Fibroblast of lung (primary cell): ENCODE data around the gene NTNG1. TPM values are rescaled to one million over a fixed set of nuclear protein-coding genes. Genes with fewer than 3 reads are reported as not detected.

Experiments used
- DNase-seq, 2 donors: peaks; one replicate each; pipeline versions ENCODE4 v3.0.0 to v3.0.0-alpha.2; 2010; ENCODE audit warnings: low read depth in 2 of 2
- H2AFZ ChIP-seq: 2 replicates; pipeline ENCODE4 v1.5.1; 2012; ENCODE audit warnings: low read length, control low read depth, inconsistent platforms
- H3K27ac ChIP-seq: 2 replicates; pipeline ENCODE4 v1.5.1; 2011; ENCODE audit warnings: low read length, control low read depth; ENCODE audit not compliant: insufficient read depth
- H3K27me3 ChIP-seq: 2 replicates; pipeline ENCODE4 v1.5.1; 2011; ENCODE audit warnings: mild to moderate bottlenecking, low read length; ENCODE audit not compliant: control insufficient read depth, insufficient read depth
- H3K36me3 ChIP-seq: 2 replicates; pipeline ENCODE4 v1.5.1; 2011; ENCODE audit warnings: low read length; ENCODE audit not compliant: control insufficient read depth, insufficient read depth
- H3K4me1 ChIP-seq: 2 replicates; pipeline ENCODE4 v1.5.1; 2011; ENCODE audit warnings: low read length; ENCODE audit not compliant: control insufficient read depth, insufficient read depth; ENCODE audit errors: extremely low read depth
- H3K4me2 ChIP-seq: 2 replicates; pipeline ENCODE4 v1.5.1; 2011; ENCODE audit warnings: low read length, control low read depth; ENCODE audit not compliant: insufficient read depth; ENCODE audit errors: extremely low read depth
- H3K4me3 ChIP-seq, 4 experiments: fragments of 200-600 bp in 1 of 4; sonication (generic) in 1 of 4; replicated peaks in 1 of 4; 2 replicates each; pipeline ENCODE4 v1.5.1; 2011 to 2016; ENCODE audit warnings: low read length in 4 of 4, low read depth in 3 of 4, mild to moderate bottlenecking in 3 of 4, control low read depth in 2 of 4, inconsistent platforms in 1 of 4, mixed read lengths in 1 of 4; ENCODE audit not compliant: insufficient read depth in 1 of 4; ENCODE audit errors: control extremely low read depth in 1 of 4
- H3K79me2 ChIP-seq: 2 replicates; pipeline ENCODE4 v1.5.1; 2012; ENCODE audit warnings: mild to moderate bottlenecking, low read length, inconsistent platforms; ENCODE audit not compliant: control insufficient read depth, insufficient read depth
- H3K9ac ChIP-seq: 2 replicates; pipeline ENCODE4 v1.5.1; 2011; ENCODE audit warnings: mild to moderate bottlenecking, low read length, control low read depth; ENCODE audit not compliant: insufficient read depth
- H3K9me3 ChIP-seq: 2 replicates; pipeline ENCODE4 v1.5.1; 2012; ENCODE audit warnings: low read depth, low read length; ENCODE audit not compliant: control insufficient read depth, insufficient read depth
- H4K20me1 ChIP-seq: 2 replicates; pipeline ENCODE4 v1.5.1; 2011; ENCODE audit warnings: low read length; ENCODE audit not compliant: control insufficient read depth, insufficient read depth; ENCODE audit errors: extremely low read depth
- EZH2 ChIP-seq: IDR thresholded peaks from 2 replicates; pipeline ENCODE4 v1.5.1; 2012; ENCODE audit warnings: low read length, control low read depth, mild to moderate bottlenecking; ENCODE audit errors: missing control alignments
- polyA plus RNA-seq, 2 donors: library from polyadenylated mRNA; depleted of rRNA in 1 of 2; stranded (reverse) in 1 of 2; unstranded in 1 of 2; fragments of >200 nt; gene quantifications; 2 replicates each; pipeline ENCODE4 v1.2.1, GENCODE V29; 2011 to 2012; ENCODE audit warnings: missing spikeins in 1 of 2
- total RNA-seq: library from RNA; depleted of rRNA; stranded (reverse); fragments of >200 nt; gene quantifications from 2 replicates; pipeline ENCODE4 v1.2.1, GENCODE V29; 2014
- TF ChIP-seq, protein P1 (sequence below), 2 donors: IDR thresholded peaks in 1 of 2; conservative IDR thresholded peaks in 1 of 2; 1 replicate in 1 of 2; 2 replicates in 1 of 2; pipeline ENCODE4 v1.5.1; 2011 to 2012; ENCODE audit warnings: low read length in 2 of 2, control low read depth in 1 of 2, inconsistent platforms in 1 of 2, low read depth in 1 of 2, mild to moderate bottlenecking in 1 of 2

The NTNG1 gene
- total and polyA plus RNA-seq, 2 donors (not counting 1 experiment from before 2014, with no cell fraction given), result 0.82 to 8.6 TPM

DNA sequence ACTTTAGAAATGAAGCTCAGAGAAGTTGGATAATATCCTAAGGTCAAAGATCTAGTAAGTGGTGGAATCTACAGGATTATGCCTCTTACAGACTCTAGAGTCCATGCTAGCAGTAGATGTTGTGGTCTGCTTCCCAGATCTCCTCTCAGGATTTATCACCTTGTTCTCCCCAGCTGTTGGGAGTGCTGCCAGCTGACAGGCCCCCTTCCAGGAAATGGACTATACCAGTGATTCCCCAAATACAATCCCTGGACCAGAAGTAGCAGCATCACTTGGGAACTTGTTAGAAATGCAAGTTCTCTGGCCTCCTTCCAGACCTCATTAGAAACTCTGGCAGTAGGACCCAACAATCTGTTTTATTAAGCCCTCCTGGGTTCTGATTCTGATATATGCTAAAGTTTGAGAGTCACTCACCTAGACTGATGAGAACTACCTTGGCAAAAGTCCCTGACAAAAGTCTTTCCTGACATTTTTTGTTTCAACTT lies 24.5 kb upstream of the NTNG1 start:
- Histone ChIP-seq H3K4me3 (no peak overlapping the region), H3K9ac (no peak overlapping the region), H4K20me1 (no peaks in the 10 kb centered on the region), H3K27me3 (no peaks in the 10 kb centered on the region), H3K36me3 (no peaks in the 10 kb centered on the region), H3K4me2 (no peak overlapping the region), H3K27ac (no peak overlapping the region), H2AFZ (no peak overlapping the region), H3K4me1 (no peaks in the 10 kb centered on the region), H3K79me2 (no peaks in the 10 kb centered on the region), H3K9me3 (no peaks in the 10 kb centered on the region)
- TF ChIP-seq, protein P1, sequence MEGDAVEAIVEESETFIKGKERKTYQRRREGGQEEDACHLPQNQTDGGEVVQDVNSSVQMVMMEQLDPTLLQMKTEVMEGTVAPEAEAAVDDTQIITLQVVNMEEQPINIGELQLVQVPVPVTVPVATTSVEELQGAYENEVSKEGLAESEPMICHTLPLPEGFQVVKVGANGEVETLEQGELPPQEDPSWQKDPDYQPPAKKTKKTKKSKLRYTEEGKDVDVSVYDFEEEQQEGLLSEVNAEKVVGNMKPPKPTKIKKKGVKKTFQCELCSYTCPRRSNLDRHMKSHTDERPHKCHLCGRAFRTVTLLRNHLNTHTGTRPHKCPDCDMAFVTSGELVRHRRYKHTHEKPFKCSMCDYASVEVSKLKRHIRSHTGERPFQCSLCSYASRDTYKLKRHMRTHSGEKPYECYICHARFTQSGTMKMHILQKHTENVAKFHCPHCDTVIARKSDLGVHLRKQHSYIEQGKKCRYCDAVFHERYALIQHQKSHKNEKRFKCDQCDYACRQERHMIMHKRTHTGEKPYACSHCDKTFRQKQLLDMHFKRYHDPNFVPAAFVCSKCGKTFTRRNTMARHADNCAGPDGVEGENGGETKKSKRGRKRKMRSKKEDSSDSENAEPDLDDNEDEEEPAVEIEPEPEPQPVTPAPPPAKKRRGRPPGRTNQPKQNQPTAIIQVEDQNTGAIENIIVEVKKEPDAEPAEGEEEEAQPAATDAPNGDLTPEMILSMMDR (conservative IDR thresholded peaks at IDR 0.05 in 1 of 2, IDR thresholded peaks at IDR 0.05 in 1 of 2; ENCODE audit: low read depth in 1 of 2, low read length in 2 of 2), result no peak
- no peak for TF ChIP-seq EZH2
- no peak for DNase-seq

DNA sequence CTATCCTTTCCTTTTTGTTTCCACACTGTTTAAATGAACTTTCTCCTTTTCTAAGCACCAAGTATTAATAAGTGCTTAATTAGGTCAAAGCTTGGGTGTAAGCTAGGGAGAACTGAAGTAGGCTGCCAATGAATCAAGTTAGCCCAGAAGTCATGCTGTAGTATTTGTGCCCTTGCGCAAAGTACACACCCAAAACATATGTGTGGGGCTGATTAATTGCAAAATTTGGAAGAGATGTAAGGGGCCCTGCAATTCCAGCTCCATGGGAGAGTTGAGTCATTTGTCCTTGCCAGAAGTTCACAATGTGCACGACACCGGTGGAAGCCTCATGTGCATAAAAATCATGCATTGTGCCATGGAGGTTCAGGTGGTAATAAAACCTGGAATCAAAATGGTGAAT lies 18.6 kb upstream of the NTNG1 start:
- TF ChIP-seq, protein P1 (conservative IDR thresholded peaks at IDR 0.05 in 1 of 2, IDR thresholded peaks at IDR 0.05 in 1 of 2; ENCODE audit: low read depth in 1 of 2, low read length in 2 of 2), result no peak
- no peak for TF ChIP-seq EZH2
- Histone ChIP-seq H3K9ac (no peak overlapping the region), H3K36me3 (no peaks in the 10 kb centered on the region), H2AFZ (no peak overlapping the region), H3K4me2 (no peak overlapping the region), H3K9me3 (no peaks in the 10 kb centered on the region), H3K4me1 (no peaks in the 10 kb centered on the region), H3K27ac (no peak overlapping the region), H3K27me3 (no peaks in the 10 kb centered on the region), H3K4me3 (no peak overlapping the region), H3K79me2 (no peaks in the 10 kb centered on the region), H4K20me1 (no peaks in the 10 kb centered on the region)
- no peak for DNase-seq

DNA sequence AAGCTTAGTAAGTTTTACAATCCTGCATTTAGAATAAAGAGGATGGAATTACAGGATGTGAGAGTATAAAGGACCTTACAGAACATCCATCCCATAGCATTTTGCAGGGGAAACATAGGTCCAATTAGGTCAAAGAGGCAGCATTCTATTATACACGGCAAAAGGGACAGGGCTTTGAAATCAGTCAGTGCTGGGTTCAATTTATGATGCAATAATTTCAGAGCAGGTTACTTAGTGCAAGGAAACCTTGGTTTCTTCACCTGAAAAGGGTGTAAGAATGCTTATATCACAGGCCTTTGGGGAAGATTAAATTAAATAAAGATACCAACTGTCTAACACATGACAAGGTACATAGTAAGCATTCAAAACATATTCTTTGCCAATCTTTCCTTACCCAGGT lies 17.1 kb upstream of the NTNG1 start:
- H3K9me3 ChIP-seq, result no peaks in the 10 kb centered on the region
- no peak overlapping the region for H3K4me2 ChIP-seq
- no peaks in the 10 kb centered on the region for H3K27me3 ChIP-seq
- H4K20me1 ChIP-seq, result no peaks in the 10 kb centered on the region
- H2AFZ ChIP-seq, result no peak overlapping the region
- DNase-seq, result no peak
- H3K9ac ChIP-seq, result no peak overlapping the region
- no peaks in the 10 kb centered on the region for H3K79me2 ChIP-seq
- H3K36me3 ChIP-seq, result no peaks in the 10 kb centered on the region
- H3K4me1 ChIP-seq, result no peaks in the 10 kb centered on the region
- no peak for TF ChIP-seq EZH2
- TF ChIP-seq, protein P1 (conservative IDR thresholded peaks at IDR 0.05 in 1 of 2, IDR thresholded peaks at IDR 0.05 in 1 of 2; ENCODE audit: low read depth in 1 of 2, low read length in 2 of 2), result no peak
- H3K27ac ChIP-seq, result no peak overlapping the region
- H3K4me3 ChIP-seq, result no peak overlapping the region
